ENCODE data around the gene NFATC3. TPM values are rescaled to one million over a fixed set of nuclear protein-coding genes. Genes with fewer than 3 reads are reported as not detected.

NFATC3 gene
- total RNA-seq, 1 experiment from 2014 or later: 33.0 TPM

DNA sequence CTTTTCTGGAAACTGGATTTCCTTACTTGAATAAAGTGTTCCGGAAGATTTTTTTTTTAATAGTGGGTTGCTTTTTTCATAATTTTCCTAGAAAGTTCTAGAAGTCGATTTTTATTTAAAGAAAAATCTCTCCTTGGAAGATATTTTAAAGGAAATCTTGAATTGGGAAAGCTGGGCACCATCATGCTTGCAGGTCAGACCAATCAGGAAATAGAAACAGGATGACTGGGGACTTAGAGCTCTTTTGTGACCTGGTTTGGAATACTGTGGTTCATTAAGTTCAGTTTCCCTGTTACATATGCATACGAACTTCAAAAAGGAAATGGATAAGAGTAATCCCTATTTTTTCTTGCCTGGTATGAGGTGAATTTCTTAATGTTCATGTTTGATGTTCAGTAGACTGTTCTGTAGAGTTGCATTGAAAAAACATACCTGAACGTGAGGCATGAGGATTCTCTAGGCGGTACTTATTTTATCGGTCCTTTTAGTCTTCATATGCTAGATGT is 1.2 kb downstream of the NFATC3 start:
- no CpG with 5 or more reads among the region's 6 CpGs for WGBS (ENCODE audit: extremely low coverage, insufficient read length, low lambda C conversion rate)
- TF ChIP-seq, protein P1, sequence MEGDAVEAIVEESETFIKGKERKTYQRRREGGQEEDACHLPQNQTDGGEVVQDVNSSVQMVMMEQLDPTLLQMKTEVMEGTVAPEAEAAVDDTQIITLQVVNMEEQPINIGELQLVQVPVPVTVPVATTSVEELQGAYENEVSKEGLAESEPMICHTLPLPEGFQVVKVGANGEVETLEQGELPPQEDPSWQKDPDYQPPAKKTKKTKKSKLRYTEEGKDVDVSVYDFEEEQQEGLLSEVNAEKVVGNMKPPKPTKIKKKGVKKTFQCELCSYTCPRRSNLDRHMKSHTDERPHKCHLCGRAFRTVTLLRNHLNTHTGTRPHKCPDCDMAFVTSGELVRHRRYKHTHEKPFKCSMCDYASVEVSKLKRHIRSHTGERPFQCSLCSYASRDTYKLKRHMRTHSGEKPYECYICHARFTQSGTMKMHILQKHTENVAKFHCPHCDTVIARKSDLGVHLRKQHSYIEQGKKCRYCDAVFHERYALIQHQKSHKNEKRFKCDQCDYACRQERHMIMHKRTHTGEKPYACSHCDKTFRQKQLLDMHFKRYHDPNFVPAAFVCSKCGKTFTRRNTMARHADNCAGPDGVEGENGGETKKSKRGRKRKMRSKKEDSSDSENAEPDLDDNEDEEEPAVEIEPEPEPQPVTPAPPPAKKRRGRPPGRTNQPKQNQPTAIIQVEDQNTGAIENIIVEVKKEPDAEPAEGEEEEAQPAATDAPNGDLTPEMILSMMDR (conservative IDR thresholded peaks at IDR 0.05): no peak
- Histone ChIP-seq H4K5ac (ENCODE audit: insufficient read length, low read depth, low read length) (no peak overlapping the region), H3K56ac (ENCODE audit: insufficient read length, low read depth, low read length) (no peak overlapping the region), H2BK15ac (ENCODE audit: low read depth, low read length) (no peak overlapping the region), H3K27me3 (ENCODE audit: insufficient read depth, low read length) (no peaks in the 10 kb centered on the region), H2BK5ac (ENCODE audit: insufficient read length, low read length) (no peak overlapping the region), H2AFZ (ENCODE audit: low read length) (no peak overlapping the region), H3K4me1 (ENCODE audit: insufficient read depth, low read length) (no peaks in the 10 kb centered on the region; the same call in 1 of the 2 replicates), H3K79me2 (ENCODE audit: insufficient read depth, low read length) (peaks cover 11% of the 10 kb centered on the region; the same call in 1 of the 2 replicates), H3K79me1 (ENCODE audit: insufficient read depth, low read depth, low read length, poor library complexity, severe bottlenecking) (no peaks in the 10 kb centered on the region), H3K18ac (ENCODE audit: insufficient read length, low read depth, low read length) (no peak overlapping the region), H3K14ac (ENCODE audit: insufficient read depth, low read length) (no peak overlapping the region), H3K23me2 (ENCODE audit: insufficient read length, low read depth, low read length, poor library complexity, severe bottlenecking) (peaks cover 12% of the 10 kb centered on the region), H2BK20ac (ENCODE audit: low read depth, low read length, poor library complexity, severe bottlenecking) (no peak overlapping the region), H3T11ph (ENCODE audit: low read length) (no peak overlapping the region), H4K91ac (ENCODE audit: insufficient read length, low read depth, low read length) (no peak overlapping the region), H4K8ac (replicated peaks; ENCODE audit: insufficient read length, low read depth, low read length) (no peak overlapping the region), H4K20me1 (ENCODE audit: control insufficient read depth, insufficient read depth, insufficient read length) (no peaks in the 10 kb centered on the region), H3K27ac (ENCODE audit: insufficient read length, low read depth, low read length) (no peak overlapping the region), H3K9me3 (ENCODE audit: control insufficient read depth, low read depth, low read length) (no peaks in the 10 kb centered on the region), H3K9ac (ENCODE audit: extremely low read depth, insufficient read length, low read length) (peak overlapping the region; percentile 60), H3K23ac (ENCODE audit: insufficient read length, low read depth, low read length) (no peak overlapping the region), H3K4me2 (ENCODE audit: insufficient read depth, insufficient read length, low read length) (peak overlapping the region; percentile 92), H2BK120ac (ENCODE audit: low read depth, low read length, poor library complexity, severe bottlenecking) (no peak overlapping the region), H3K4ac (ENCODE audit: low read depth, low read length) (no peak overlapping the region), H2AK5ac (ENCODE audit: insufficient read length, low read length) (no peak overlapping the region), H2BK12ac (ENCODE audit: insufficient read length, low read depth, low read length) (no peak overlapping the region)
- Mint-ChIP-seq H3K4me3 (peak overlapping the region; percentile 99 to 100), H3K27me3 (ENCODE audit: low read depth) (no peaks in the 10 kb centered on the region; the same call in 1 of the 2 replicates), H3K9me3 (peaks cover 0 to 3% of the 10 kb centered on the region in 2 experiments; a peak in 1 of 5 replicates), H3K36me3 (ENCODE audit: insufficient read depth in 1 of 3, low read depth in 3 of 3) (peaks cover 0 to 2% (median 0%) of the 10 kb centered on the region in 3 experiments; a peak in 1 of 7 replicates), H3K4me1 (peaks cover 25 to 28% of the 10 kb centered on the region in 2 experiments), H3K27ac (no peak overlapping the region)
- DNase-seq: no peak
